GM12873 (cell line): ENCODE data around the gene SCFD2.

Experiments used
- TF ChIP-seq, protein P1 (sequence below): IDR thresholded peaks from 2 replicates; pipeline ENCODE4 v1.5.1; 2012; ENCODE audit warnings: low read depth, mild to moderate bottlenecking, moderate library complexity, low read length, control low read depth; ENCODE audit not compliant: insufficient read depth; ENCODE audit errors: missing control alignments

The SCFD2 gene

DNA sequence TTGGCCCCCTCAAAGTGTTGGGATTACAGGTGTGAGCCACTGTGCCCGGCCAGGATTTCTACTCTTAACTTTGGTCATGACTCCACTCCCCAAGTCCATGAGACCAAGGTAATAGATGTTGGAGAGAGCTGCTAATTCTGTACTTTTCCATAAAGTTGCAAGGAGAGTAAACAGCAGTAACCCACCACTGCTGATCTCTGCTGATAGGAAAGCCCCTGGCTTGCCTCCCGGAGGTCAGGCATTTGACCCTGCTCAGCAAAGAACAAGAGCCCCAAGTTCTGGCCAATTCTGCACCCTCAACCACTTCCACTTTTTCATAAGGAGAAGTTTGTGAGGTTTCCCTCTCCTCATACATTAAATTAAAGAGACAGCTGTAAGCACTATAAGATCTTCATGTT lies 360.7 kb downstream of the SCFD2 start:
- TF ChIP-seq, protein P1, sequence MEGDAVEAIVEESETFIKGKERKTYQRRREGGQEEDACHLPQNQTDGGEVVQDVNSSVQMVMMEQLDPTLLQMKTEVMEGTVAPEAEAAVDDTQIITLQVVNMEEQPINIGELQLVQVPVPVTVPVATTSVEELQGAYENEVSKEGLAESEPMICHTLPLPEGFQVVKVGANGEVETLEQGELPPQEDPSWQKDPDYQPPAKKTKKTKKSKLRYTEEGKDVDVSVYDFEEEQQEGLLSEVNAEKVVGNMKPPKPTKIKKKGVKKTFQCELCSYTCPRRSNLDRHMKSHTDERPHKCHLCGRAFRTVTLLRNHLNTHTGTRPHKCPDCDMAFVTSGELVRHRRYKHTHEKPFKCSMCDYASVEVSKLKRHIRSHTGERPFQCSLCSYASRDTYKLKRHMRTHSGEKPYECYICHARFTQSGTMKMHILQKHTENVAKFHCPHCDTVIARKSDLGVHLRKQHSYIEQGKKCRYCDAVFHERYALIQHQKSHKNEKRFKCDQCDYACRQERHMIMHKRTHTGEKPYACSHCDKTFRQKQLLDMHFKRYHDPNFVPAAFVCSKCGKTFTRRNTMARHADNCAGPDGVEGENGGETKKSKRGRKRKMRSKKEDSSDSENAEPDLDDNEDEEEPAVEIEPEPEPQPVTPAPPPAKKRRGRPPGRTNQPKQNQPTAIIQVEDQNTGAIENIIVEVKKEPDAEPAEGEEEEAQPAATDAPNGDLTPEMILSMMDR = no peak

DNA sequence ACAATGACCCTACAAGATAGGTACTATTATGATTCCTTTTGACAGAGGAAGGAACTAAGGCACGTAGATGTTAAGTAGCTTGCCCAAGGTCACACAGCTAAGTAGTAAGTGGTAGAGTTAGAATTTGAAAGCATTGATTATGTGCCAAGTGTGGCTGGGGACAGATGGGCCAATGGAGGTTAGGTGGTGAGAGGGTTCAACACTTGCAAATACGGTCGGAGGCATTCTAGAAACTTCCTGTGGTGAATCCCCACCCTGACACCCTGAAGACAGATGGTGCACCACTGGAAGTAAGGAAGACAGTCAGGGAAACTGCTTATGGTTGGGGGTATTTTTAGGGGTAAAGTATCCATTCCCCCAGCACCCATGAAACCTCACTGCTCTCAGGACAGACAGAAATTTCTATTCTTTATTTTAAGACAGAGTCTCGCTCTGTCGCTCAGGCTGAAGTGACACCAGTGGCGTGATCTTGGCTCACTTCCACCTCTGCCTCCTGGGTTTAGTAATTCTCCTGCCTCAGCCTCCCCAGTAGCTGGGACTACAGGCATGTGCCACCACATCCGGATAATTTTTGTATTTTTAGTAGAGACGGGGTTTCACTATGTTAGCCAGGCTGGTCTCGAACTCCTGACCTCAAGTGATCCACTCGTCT lies 361.2 kb downstream of the SCFD2 start:
- TF ChIP-seq, protein P1 = no peak

DNA sequence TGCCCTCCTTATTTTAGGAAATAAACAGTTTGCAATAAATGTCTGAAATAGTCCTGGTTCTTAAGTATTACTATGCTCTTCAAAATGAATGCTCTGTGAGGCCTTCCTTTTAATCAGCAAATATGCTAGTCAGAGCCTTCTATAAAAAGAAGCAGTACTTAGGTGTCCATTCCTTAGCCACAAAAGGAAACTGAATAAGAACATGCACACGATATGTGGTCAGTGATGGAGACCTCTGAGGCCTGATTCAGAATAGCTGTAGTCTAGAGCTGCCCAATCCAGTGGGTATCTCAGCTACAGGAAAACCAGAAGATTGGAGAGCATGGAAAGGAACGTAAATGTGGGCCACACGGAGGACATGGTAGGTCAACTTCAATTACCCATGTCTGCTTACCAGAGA lies 361.9 kb downstream of the SCFD2 start:
- TF ChIP-seq, protein P1 = no peak

DNA sequence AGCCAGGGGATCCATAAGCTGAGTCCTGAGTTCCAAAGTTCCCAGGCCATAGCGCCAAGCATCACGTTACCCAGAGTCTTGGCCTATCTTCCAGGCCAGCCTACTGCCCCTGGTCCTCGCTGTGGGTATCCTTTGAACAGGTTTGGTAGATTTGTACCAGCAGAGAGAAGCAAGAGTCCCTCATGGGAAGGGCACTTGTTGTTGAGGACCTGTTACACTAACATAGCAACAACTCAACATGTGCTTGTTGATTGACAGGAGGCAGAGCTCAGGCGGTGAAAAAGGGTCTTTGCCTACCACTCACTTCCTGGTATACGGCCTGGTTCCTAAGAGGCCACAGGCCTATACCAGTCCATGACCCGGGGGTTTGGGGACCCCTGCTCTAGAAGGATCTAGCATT lies 365.3 kb downstream of the SCFD2 start:
- TF ChIP-seq, protein P1 = no peak

DNA sequence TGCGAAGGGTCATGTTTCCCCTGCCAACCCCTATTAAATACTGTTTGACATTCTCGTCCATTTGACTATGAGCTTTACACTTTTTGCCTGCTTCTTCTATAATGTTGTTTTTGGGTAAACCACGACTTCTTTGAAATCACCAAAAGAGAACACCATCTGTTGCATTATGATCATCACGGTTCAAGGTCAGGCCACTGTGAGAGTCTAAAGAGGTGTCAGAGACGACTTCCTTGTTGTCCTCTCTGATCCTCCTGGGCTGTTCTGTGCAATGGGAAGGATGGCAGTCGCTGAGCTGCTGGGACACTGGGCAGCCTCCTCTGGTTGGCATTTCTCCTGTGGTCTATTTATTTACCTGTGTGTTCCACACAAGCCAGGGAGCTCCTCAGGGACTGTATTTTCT lies 366.2 kb downstream of the SCFD2 start:
- TF ChIP-seq, protein P1 = no peak

DNA sequence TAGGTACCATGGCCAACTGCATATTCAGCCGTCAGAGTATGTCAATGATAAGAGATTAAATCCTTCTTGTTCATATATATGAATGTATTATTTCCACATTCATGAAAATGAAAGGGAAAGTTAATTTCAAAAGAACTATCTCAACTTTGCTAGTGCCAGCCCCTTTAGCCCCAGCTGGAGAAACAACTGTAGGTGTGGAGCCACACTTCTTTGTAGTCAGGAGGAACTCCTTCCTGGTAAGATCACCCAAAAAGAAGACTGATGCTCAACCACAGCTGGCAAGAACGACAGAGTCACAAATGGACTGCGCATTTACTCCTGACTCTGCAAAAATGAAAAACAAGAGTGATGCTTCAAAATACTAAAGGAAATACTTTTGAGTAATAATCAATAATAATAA lies 367.4 kb downstream of the SCFD2 start:
- TF ChIP-seq, protein P1 = no peak

DNA sequence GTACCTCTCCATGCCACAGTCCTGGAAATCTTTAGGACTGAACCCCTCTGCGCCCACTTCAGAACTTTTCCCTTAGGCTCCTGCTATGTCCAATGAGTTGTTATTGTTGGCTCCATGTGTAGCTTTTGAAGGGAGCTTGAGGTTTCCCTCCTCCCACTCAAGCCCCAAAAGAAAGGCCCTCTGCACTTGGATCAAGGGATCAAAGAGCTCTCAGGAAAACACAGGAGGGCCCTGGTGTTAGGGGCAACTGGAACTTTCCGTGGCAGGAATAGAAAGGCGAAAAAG lies 368.8 kb downstream of the SCFD2 start:
- TF ChIP-seq, protein P1 = no peak
